ENCODE results near the gene AP1G2. TPM values are rescaled to one million over a fixed set of nuclear protein-coding genes. Genes with fewer than 3 reads are reported as not detected.
A peak's percentile ranks its signal among the peaks of the same experiment; 100 is the strongest.

The AP1G2 gene
- total and polyA plus RNA-seq, 2 of the 13 experiments (the other 11 are each of a cell fraction or from before 2014, with no cell fraction given) = 96.9 to 611 TPM

- no peak for TF ChIP-seq ZHX2 (IDR thresholded peaks at IDR 0.05; ENCODE audit: low read depth)
- no peak for TF ChIP-seq ZHX2 (CRISPR knock-in tag; IDR thresholded peaks at IDR 0.05; ENCODE audit: borderline replicate concordance)
- TF ChIP-seq GFI1 (CRISPR knock-in tag; IDR thresholded peaks at IDR 0.05; ENCODE audit: borderline replicate concordance) = no peak
- TF ChIP-seq HNF4A (CRISPR knock-in tag; IDR thresholded peaks at IDR 0.05) = peak; percentile 8
- no peak for TF ChIP-seq SIX4 (CRISPR knock-in tag; IDR thresholded peaks at IDR 0.05)
- TF ChIP-seq HHEX (CRISPR knock-in tag; IDR thresholded peaks at IDR 0.05) = no peak
- TF ChIP-seq NBN (conservative IDR thresholded peaks at IDR 0.05) = peak; percentile 66; the same call in 1 of the 2 replicates
- peak; percentile 37; the same call in 1 of the 2 replicates for TF ChIP-seq HNF1B (CRISPR knock-in tag; IDR thresholded peaks at IDR 0.05)
- TF ChIP-seq ZNF556 (CRISPR knock-in tag; IDR thresholded peaks at IDR 0.05; ENCODE audit: borderline replicate concordance) = 0 out of 2 replicates have a peak, but pooled peaks have one; percentile 48
- no peak for TF ChIP-seq KDM5A (IDR thresholded peaks at IDR 0.05; ENCODE audit: borderline replicate concordance, low read length)
- no peak for TF ChIP-seq CBX2 (IDR thresholded peaks at IDR 0.05; ENCODE audit: low read depth, low read length)
- TF ChIP-seq CBX2 (CRISPR knock-in tag; IDR thresholded peaks at IDR 0.05; ENCODE audit: low read depth) = no peak
- TF ChIP-seq ZNF362 (CRISPR knock-in tag; IDR thresholded peaks at IDR 0.05; ENCODE audit: borderline replicate concordance) = 0 out of 2 replicates have a peak, but pooled peaks have one; percentile 25
- TF ChIP-seq HOXA9 (CRISPR knock-in tag; IDR thresholded peaks at IDR 0.05; ENCODE audit: borderline replicate concordance) = no peak
- TF ChIP-seq PRPF4 (IDR thresholded peaks at IDR 0.05; ENCODE audit: low read depth, low read length, poor library complexity, severe bottlenecking) = peak; percentile 40
- TF ChIP-seq ZFAT (CRISPR knock-in tag; conservative IDR thresholded peaks at IDR 0.05) = no peak
- no peak for TF ChIP-seq FOXA3 (CRISPR knock-in tag; IDR thresholded peaks at IDR 0.05)
These were observed 22.8 kb downstream of the AP1G2 start (continued) for GRCh38 chr14:23544511-23545447.
